LNCAP (cell line): ENCODE data around the gene CUBN.

Experiments used
- TF ChIP-seq, protein P1 (sequence below): fragments of 450-650 bp; IDR thresholded peaks from 2 replicates; pipeline ENCODE4 v1.5.1; 2017; ENCODE audit warnings: mild to moderate bottlenecking

CUBN gene

DNA sequence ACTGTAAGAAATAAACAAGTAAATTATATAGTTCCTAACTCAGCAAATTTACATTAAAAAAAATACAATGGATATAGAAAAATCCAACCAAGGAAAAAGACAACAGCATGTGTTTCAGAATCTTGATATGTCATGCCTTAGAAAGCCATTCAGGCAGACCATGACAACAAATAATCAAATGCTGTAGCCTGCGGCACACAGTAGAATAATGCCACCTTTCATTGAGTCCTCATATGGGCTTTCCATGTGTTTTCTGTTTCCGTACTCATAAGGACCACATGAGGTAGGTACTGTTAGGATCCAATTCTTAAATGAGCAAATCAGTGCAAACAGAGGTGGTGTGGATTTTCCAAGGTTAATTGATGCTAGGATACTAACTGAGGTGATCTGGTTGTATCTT lies 138.6 kb downstream of the CUBN start:
- TF ChIP-seq, protein P1, sequence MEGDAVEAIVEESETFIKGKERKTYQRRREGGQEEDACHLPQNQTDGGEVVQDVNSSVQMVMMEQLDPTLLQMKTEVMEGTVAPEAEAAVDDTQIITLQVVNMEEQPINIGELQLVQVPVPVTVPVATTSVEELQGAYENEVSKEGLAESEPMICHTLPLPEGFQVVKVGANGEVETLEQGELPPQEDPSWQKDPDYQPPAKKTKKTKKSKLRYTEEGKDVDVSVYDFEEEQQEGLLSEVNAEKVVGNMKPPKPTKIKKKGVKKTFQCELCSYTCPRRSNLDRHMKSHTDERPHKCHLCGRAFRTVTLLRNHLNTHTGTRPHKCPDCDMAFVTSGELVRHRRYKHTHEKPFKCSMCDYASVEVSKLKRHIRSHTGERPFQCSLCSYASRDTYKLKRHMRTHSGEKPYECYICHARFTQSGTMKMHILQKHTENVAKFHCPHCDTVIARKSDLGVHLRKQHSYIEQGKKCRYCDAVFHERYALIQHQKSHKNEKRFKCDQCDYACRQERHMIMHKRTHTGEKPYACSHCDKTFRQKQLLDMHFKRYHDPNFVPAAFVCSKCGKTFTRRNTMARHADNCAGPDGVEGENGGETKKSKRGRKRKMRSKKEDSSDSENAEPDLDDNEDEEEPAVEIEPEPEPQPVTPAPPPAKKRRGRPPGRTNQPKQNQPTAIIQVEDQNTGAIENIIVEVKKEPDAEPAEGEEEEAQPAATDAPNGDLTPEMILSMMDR = no peak

DNA sequence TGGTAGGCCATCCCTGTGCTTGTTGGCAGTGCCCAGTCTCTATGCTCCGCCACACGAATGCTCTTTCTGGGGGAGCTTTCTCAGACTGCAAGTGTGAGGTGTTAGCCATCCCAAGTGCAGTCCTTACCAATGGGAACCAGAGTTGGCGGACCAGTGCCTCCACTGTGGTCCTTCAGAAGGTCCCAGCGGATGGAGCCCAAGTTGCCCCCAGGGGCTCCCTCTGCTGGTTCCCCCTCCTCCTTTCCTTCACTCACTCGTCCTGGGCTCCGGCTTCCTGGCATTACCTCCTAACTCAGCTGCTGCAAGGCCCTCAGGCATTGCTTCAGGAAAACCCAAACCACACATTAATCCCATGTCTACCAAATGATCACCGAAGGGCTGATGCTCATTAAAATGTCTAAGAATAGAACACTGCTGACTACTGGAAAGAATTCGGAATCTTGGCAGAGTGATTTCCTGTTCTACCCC lies 139.8 kb downstream of the CUBN start:
- TF ChIP-seq, protein P1 = no peak

GRCh38 chr10:16988900-16989299 lies 140.7 kb downstream of the CUBN start:
- TF ChIP-seq, protein P1 = no peak

DNA sequence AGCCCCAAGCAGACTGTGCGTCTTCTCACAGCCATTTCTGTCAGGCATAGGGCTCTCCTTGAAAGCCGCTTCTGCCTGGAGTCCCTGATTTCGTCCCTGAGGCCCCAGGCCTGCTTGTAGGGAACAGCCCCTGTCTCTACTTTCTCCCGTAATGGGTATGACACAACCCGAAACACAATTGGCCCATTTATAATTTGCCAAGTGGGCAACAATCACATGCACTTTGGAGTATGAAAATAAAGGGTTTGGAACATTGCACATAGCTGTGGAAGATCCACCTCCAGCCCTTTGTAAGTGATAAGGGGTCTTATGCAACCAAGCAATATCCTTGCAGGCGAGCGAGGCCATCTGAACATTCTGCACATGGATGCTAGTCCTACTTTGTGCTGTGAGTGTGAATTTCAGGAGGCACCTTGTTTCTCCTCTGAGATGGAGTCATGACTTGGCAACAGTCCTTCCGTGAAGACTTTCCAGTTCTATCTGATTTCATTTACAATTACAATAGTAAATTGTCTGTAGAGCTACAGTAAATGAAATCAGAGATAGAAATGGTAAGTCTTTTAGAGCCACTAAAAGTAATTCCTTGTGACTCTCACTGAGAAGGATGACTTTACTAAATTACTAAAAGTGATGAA lies 141.5 kb downstream of the CUBN start:
- TF ChIP-seq, protein P1 = no peak

DNA sequence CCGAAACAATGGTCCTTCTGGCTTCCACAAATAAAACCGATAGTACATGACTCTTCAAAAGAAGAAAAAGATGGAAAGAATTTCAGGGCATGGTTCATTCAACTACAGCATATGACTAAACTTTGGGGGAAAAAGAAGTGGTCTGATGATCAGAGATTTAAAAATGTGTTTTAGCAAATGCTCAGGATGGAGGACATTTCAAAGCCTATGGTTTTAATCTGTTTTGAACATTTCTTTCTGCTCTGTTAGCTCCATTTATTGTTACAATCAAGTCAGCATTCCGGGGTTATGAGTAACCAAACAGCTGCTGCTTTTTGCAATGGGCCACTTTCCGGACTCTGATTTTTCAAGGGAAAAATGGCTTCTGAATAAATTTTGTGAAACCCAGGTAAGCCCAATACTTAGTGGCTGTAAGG lies 142.4 kb downstream of the CUBN start:
- TF ChIP-seq, protein P1 = no peak

GRCh38 chr10:16986406-16987205 lies 143.0 kb downstream of the CUBN start:
- TF ChIP-seq, protein P1 = no peak

DNA sequence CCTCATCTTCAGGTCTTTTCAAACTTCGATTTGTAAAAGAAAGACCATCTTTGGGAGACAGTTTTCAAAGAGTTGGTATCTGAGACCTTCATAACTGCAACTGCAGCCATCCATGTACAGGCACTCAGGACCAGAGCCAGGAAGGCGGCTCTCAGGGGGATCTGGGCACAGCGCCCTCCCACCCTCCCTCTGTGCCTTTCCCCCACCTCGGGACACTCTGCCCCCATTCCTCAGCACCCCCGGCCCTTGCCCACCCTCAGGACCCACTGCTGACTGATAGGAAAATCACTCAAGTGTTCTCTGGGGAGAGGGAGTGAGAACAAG lies 143.6 kb downstream of the CUBN start:
- TF ChIP-seq, protein P1 = no peak
